Measurements from ENCODE around the gene AGBL3. TPM values are rescaled to one million over a fixed set of nuclear protein-coding genes. Genes with fewer than 3 reads are reported as not detected.

The AGBL3 gene
- total and polyA plus RNA-seq, 9 of the 15 experiments (the other 6 are each of a cell fraction or from before 2014, with no cell fraction given) = 0.54 to 2.9 (median 1.7) TPM

DNA sequence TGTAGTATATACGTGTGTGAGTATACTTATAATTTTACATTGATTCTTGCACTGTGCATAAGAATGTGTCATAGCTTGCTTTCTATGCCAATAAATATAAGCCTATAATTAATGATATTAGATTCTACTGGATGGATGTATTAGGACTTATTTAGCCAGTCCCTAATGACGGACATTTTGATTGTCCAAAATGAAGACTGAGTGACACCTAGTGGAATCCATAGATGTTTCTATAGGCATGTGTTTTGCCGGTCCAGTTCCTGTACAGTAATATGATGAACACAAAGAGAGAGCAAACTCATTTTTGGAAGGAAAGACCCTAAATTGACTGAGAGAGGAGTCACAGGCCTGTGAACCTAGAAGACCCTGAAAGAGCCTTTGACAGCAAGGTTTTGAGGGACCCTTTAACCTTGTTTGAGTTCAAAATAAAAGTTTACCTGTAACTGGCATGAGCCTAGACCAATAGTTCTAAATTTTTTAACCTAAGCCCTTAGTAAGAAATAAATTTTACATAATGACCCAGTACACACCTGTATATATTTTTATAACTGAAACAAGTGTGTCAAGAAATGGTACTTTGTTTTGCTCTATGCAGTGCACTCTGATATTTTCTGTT, 42.4 kb upstream of the AGBL3 start (continued):
- peak; percentile 95 for TF ChIP-seq DACH1 (IDR thresholded peaks at IDR 0.05; ENCODE audit: partially characterized antibody)
- no peak for TF ChIP-seq RBBP5 (IDR thresholded peaks at IDR 0.05; ENCODE audit: borderline replicate concordance, insufficient read depth, low read length, poor library complexity, severe bottlenecking)
- TF ChIP-seq CTCF (IDR thresholded peaks at IDR 0.05 in 2 of 3, conservative IDR thresholded peaks at IDR 0.05 in 1 of 3; ENCODE audit: insufficient read depth in 2 of 3, low read depth in 1 of 3, low read length in 3 of 3) = peak; percentile 52 to 75 (median 64); a peak in 5 of 6 replicates
- TF ChIP-seq, protein P1, sequence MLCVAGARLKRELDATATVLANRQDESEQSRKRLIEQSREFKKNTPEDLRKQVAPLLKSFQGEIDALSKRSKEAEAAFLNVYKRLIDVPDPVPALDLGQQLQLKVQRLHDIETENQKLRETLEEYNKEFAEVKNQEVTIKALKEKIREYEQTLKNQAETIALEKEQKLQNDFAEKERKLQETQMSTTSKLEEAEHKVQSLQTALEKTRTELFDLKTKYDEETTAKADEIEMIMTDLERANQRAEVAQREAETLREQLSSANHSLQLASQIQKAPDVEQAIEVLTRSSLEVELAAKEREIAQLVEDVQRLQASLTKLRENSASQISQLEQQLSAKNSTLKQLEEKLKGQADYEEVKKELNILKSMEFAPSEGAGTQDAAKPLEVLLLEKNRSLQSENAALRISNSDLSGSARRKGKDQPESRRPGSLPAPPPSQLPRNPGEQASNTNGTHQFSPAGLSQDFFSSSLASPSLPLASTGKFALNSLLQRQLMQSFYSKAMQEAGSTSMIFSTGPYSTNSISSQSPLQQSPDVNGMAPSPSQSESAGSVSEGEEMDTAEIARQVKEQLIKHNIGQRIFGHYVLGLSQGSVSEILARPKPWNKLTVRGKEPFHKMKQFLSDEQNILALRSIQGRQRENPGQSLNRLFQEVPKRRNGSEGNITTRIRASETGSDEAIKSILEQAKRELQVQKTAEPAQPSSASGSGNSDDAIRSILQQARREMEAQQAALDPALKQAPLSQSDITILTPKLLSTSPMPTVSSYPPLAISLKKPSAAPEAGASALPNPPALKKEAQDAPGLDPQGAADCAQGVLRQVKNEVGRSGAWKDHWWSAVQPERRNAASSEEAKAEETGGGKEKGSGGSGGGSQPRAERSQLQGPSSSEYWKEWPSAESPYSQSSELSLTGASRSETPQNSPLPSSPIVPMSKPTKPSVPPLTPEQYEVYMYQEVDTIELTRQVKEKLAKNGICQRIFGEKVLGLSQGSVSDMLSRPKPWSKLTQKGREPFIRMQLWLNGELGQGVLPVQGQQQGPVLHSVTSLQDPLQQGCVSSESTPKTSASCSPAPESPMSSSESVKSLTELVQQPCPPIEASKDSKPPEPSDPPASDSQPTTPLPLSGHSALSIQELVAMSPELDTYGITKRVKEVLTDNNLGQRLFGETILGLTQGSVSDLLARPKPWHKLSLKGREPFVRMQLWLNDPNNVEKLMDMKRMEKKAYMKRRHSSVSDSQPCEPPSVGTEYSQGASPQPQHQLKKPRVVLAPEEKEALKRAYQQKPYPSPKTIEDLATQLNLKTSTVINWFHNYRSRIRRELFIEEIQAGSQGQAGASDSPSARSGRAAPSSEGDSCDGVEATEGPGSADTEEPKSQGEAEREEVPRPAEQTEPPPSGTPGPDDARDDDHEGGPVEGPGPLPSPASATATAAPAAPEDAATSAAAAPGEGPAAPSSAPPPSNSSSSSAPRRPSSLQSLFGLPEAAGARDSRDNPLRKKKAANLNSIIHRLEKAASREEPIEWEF (CRISPR knock-in tag; IDR thresholded peaks at IDR 0.05) = no peak
- no peak for TF ChIP-seq ZFP1 (CRISPR knock-in tag; IDR thresholded peaks at IDR 0.05)
- TF ChIP-seq, protein P2, sequence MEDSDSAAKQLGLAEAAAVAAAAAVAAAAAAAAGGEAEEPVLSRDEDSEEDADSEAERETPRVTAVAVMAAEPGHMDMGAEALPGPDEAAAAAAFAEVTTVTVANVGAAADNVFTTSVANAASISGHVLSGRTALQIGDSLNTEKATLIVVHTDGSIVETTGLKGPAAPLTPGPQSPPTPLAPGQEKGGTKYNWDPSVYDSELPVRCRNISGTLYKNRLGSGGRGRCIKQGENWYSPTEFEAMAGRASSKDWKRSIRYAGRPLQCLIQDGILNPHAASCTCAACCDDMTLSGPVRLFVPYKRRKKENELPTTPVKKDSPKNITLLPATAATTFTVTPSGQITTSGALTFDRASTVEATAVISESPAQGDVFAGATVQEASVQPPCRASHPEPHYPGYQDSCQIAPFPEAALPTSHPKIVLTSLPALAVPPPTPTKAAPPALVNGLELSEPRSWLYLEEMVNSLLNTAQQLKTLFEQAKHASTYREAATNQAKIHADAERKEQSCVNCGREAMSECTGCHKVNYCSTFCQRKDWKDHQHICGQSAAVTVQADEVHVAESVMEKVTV (CRISPR knock-in tag; IDR thresholded peaks at IDR 0.05) = peak; percentile 60
- TF ChIP-seq HSF4 (CRISPR knock-in tag; IDR thresholded peaks at IDR 0.05; ENCODE audit: borderline replicate concordance) = no peak
- 0 out of 2 replicates have a peak, but pooled peaks have one; percentile 27 for TF ChIP-seq GABPA (tag; conservative IDR thresholded peaks at IDR 0.05; ENCODE audit: low read depth)
- TF ChIP-seq RAD21 (CRISPR knock-in tag; conservative IDR thresholded peaks at IDR 0.05 in 1 of 2, IDR thresholded peaks at IDR 0.05 in 1 of 2) = peak; percentile 87
